Astrocyte of the cerebellum (primary cell): ENCODE measurements around the gene MAVS.
"Not testable (repeated sequence)": the region's sequence is repeated elsewhere in the genome, so short reads cannot be mapped to it uniquely, and the experiment has no call there.

Source experiments
- DNase-seq: peaks from one replicate; pipeline ENCODE4 v3.0.0-alpha.2; 2011; ENCODE audit warnings: low read depth
- H3K4me3 ChIP-seq: 2 replicates; pipeline ENCODE4 v1.5.1; 2011; ENCODE audit warnings: mild to moderate bottlenecking, low read depth, low read length, moderate library complexity
- in situ Hi-C: cut with HindIII; loops from 2 replicates; pipeline ENCODE4 v1.10.0; 2017; ENCODE audit warnings: low sequenced_read_pairs
- TF ChIP-seq, protein P1 (sequence below): IDR thresholded peaks from 2 replicates; pipeline ENCODE4 v1.5.1; 2012; ENCODE audit warnings: low read length, low read depth, moderate library complexity, mild to moderate bottlenecking; ENCODE audit errors: missing control alignments

Gene MAVS

GRCh38 chr20:3876000-3876399, 29.4 kb downstream of the MAVS start:
- TF ChIP-seq, protein P1, sequence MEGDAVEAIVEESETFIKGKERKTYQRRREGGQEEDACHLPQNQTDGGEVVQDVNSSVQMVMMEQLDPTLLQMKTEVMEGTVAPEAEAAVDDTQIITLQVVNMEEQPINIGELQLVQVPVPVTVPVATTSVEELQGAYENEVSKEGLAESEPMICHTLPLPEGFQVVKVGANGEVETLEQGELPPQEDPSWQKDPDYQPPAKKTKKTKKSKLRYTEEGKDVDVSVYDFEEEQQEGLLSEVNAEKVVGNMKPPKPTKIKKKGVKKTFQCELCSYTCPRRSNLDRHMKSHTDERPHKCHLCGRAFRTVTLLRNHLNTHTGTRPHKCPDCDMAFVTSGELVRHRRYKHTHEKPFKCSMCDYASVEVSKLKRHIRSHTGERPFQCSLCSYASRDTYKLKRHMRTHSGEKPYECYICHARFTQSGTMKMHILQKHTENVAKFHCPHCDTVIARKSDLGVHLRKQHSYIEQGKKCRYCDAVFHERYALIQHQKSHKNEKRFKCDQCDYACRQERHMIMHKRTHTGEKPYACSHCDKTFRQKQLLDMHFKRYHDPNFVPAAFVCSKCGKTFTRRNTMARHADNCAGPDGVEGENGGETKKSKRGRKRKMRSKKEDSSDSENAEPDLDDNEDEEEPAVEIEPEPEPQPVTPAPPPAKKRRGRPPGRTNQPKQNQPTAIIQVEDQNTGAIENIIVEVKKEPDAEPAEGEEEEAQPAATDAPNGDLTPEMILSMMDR, result no peak
- no peak for DNase-seq
- no peak overlapping the region for H3K4me3 ChIP-seq
- in situ Hi-C loops, result no loop called here

GRCh38 chr20:3876676-3877075, 30.0 kb downstream of the MAVS start:
- TF ChIP-seq, protein P1, result no peak
- DNase-seq, result no peak
- no peak overlapping the region for H3K4me3 ChIP-seq
- in situ Hi-C loops, result no loop called here

GRCh38 chr20:3878921-3879274, 32.3 kb downstream of the MAVS start:
- H3K4me3 ChIP-seq, DNase-seq, in situ Hi-C loops: not testable (repeated sequence)

- no peak for DNase-seq
- in situ Hi-C loops, result no loop called here
- no peak overlapping the region for H3K4me3 ChIP-seq
- TF ChIP-seq, protein P1, result no peak
These were observed 39.1 kb downstream of the MAVS start for GRCh38 chr20:3885715-3886114.

DNA sequence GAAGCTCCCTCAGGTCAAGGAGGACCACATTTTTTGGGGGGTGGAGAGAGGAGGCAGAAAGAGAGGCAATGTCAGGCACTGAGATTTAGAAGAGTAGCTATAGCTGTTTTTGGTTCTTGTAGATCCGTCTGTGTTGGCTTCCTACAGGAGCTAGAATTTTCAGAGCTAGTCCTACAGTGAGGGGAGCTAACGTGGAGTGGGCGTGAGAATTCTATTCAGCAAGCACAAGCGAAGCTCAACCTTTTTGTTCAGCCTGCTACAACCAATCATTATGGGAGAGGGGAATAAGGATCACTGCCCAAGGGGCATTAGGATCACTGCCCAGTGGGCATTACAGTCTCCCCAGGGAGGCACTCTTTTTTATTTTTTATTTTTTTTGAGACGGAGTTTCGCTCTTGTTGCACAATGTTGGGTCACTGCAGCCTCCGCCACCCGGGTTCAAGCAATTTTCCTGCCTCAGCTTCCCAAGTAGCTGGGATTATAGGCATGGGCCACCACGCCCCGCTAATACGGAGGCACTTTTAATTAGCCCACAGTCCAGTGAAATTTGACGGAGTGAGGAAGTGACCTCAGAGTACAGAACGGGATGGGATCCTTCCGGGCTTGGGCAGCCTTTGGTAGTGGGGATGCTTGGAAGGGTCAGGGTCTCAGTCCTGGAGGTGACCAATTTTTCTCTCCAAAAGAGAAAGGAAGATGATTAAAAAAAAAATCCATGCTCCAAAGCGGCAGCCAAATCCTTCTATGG, 41.4 kb downstream of the MAVS start:
- in situ Hi-C loops, result no loop called here

GRCh38 chr20:3888622-3889488, 42.2 kb downstream of the MAVS start, which contains the start of gene PANK2:
Gene PANK2 (plus strand): TSS chr20:3889387.
- H3K4me3 ChIP-seq, result peak within 1 kb of the TSS; percentile 93
- TF ChIP-seq, protein P1, result peak; percentile 44
- in situ Hi-C loops, result no loop called here
- peak; percentile 98 for DNase-seq

More for the DNA sequence above, 41.4 kb downstream of the MAVS start:
- TF ChIP-seq, protein P1, result no peak
- peak overlapping the region; percentile 93 for H3K4me3 ChIP-seq
- no peak for DNase-seq
